Measurements from ENCODE around the gene TMEM201. TPM values are rescaled to one million over a fixed set of nuclear protein-coding genes. Genes with fewer than 3 reads are reported as not detected.

The TMEM201 gene, protein sequence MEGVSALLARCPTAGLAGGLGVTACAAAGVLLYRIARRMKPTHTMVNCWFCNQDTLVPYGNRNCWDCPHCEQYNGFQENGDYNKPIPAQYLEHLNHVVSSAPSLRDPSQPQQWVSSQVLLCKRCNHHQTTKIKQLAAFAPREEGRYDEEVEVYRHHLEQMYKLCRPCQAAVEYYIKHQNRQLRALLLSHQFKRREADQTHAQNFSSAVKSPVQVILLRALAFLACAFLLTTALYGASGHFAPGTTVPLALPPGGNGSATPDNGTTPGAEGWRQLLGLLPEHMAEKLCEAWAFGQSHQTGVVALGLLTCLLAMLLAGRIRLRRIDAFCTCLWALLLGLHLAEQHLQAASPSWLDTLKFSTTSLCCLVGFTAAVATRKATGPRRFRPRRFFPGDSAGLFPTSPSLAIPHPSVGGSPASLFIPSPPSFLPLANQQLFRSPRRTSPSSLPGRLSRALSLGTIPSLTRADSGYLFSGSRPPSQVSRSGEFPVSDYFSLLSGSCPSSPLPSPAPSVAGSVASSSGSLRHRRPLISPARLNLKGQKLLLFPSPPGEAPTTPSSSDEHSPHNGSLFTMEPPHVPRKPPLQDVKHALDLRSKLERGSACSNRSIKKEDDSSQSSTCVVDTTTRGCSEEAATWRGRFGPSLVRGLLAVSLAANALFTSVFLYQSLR
- total RNA-seq, result 2.1 and 9.8 TPM in 2 replicates

DNA sequence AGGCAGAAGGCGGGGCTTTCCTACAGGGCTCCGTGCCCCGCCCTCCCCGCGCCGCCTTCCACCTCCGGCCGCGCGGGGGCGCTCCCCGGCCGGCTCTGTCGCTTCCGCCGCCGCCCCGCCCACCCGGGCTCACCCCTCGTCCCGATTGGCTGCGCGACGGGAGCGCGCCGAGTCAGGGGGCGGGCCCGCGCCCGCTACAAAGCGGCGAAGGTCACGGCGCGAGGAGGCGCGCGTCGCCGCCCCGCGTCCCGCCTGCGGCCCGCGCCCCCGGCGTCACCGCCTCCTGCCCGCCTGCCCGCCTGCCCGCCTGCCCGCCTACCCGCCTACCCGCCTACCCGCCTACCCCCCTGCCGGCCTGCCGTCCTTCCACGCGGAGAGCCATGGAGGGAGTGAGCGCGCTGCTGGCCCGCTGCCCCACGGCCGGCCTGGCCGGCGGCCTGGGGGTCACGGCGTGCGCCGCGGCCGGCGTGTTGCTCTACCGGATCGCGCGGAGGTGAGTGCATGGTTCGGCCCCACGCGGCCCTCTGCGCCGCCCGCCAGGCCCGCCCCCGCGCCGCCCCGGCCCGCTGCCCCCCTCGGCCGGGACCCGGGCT lies at the start of gene TMEM201:
Gene TMEM201, plus strand, starts transcription at position 361 of the 593 bp plus-strand sequence. Its CDS starts 20 bp downstream, at position 381.

DNA sequence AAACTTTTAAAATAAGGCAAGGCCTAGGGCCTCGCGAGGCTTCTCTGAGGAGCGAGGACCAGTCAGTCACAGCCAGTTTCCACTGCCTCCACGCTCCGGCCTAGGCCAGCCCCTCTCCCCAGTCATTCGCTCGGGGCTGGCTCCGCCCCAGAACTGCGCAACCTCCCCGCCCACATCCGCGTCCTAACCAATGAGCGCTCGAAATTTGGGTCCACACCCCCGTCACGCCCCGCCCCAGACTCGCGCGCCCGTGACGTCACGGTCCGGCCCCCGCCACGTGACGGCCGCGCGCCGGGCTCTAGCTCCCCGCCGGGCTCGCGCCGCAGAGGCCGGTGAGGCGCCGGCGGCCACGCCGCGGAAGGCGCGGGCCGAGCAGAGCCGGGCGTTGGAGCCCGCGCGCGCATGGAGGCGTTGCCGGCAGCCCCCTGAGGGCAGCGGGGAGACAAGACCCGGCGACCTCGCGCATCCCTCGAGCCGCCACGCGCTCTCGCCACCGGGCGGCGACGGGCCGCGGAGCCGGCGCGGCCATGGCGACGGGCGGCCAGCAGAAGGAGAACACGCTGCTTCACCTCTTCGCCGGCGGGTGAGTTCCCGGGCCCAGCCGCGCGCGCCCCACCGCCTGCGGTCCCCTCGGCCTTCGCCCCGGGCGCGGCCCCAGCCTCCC lies 49.4 kb upstream of the TMEM201 start, which contains the start of gene SLC25A33:
Gene SLC25A33, plus strand, starts transcription at position 301 of the 664 bp plus-strand sequence. Its CDS starts 227 bp downstream, at position 528.

DNA sequence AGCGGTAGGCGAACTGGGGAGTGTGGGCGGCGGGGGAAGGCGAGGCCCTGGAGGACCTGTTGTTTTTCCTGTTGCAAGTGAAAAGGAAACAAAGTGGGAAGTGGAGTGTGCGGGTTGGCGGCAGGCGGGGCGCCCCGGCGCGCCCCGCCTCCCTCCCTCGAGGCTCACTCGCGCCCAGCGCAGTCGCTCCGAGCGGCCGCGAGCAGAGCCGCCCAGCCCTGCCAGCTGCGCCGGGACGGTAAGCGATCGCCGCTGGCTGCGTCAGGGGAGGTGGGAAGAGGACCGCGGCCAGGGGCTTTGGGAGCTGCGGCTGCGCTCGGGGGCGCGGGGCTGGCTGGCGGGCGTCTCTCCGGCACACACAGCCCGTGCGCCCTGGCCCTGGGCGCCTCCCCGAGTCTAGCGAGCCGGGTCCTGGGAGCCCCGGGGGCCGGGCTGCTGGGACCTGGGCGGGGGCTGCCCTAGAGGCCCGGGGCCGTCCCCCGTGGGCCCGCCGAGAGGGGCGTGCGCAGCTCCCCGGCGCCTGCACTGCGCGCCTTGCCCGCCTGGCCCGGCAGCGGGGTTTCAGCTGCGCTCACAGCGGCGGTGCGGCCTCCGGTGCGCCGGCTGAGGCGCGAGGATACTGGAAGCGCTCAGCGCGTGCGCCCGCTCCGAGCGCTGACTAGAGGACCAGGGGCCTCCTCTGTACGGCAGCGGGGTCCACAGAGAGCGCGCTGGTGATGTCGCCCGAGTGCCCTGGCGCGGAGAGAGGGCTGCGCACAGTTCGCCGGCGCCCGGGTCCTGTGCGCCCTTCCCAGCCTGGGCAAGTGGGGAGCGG lies 63.1 kb downstream of the TMEM201 start, which contains the start of gene PIK3CD:
Gene PIK3CD, plus strand, starts transcription at position 167 of the 814 bp plus-strand sequence. CDS start 58,725 bp downstream, outside the sequence.

Other genes with a start within 250 kb of the TMEM201 start
- 9.1 and 14.7 TPM in 2 replicates for gene SLC25A33, start 49.4 kb upstream of the TMEM201 start, total RNA-seq
- gene PIK3CD, start 62.8 kb downstream of the TMEM201 start, total RNA-seq, result 8.2 and 13.9 TPM in 2 replicates
- gene CLSTN1, start 235.1 kb downstream of the TMEM201 start, total RNA-seq, result 187 and 507 TPM in 2 replicates